H1 (cell line): ENCODE data around the gene C2CD4C. TPM values are rescaled to one million over a fixed set of nuclear protein-coding genes. Genes with fewer than 3 reads are reported as not detected.

Source experiments
- EZH2 ChIP-seq: fragments of 200-600 bp; sonication (generic); IDR thresholded peaks from 2 replicates; pipeline ENCODE4 v1.7.1; 2012; ENCODE audit warnings: low read depth, mild to moderate bottlenecking, moderate library complexity, low read length, inconsistent platforms; ENCODE audit not compliant: severe bottlenecking
- polyA plus RNA-seq, 7 experiments: library from polyadenylated mRNA; depleted of rRNA in 3 of 7; stranded (reverse) in 5 of 7; unstranded in 2 of 7; fragments of >200 nt in 5 of 7; fragments of 200-250 nt in 2 of 7; gene quantifications; 1 replicate in 5 of 7; 2 replicates in 1 of 7; 4 replicates in 1 of 7; pipeline versions ENCODE4 v1.2.1 to v1.2.3, GENCODE V29; 2011 to 2013; ENCODE audit warnings: missing spikeins in 2 of 7, mixed read lengths in 2 of 7
- total RNA-seq: library from RNA; stranded (reverse); fragmentation: NEBNext Ultra II Directional; extraction: Animal tissue kit (Norgen Biotek cat#: 25700); gene quantifications from 2 replicates; pipeline ENCODE4 v1.2.1, GENCODE V29; 2021

The C2CD4C gene
- total and polyA plus RNA-seq, 2 of the 8 experiments (the other 6 are each of a cell fraction or from before 2014, with no cell fraction given), result 3.8 to 6.3 TPM

GRCh38 chr19:416416-416815 is 7.5 kb upstream of the C2CD4C start (continued):
- no peak for TF ChIP-seq EZH2
